HG03159 (cell line): ENCODE data around the gene HOXA9.

ENCODE experiments used
- ATAC-seq: cut with Tn5 transposase; IDR thresholded peaks from one replicate; pipeline ENCODE4 v1.9.1; 2021; ENCODE audit warnings: mild to moderate bottlenecking, moderate library complexity; ENCODE audit not compliant: unreplicated experiment

Gene HOXA9

DNA sequence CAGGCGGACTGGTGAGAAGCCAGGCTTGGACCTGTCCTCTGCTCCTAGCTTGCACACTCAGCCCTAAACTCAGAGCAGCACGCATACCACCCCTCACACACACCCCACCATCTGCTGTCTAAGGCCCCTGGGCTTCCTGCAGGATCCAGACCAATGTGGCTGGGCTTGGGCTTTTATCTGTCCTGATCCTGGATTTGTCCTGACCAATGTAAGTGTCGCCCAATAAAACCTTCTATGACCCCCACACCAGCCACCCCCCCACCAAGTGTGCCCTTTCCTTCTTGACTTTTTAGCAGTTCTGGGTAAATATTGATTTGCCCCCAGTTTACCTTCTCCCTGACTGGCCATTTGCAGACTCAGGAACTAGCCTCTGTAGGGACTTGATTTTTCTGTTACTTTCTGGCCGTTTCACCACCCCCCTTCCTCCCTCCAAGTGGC lies 36.3 kb upstream of the HOXA9 start:
- ATAC-seq: no peak

- ATAC-seq: no peak
These were observed 35.6 kb upstream of the HOXA9 start for GRCh38 chr7:27200761-27201579.

DNA sequence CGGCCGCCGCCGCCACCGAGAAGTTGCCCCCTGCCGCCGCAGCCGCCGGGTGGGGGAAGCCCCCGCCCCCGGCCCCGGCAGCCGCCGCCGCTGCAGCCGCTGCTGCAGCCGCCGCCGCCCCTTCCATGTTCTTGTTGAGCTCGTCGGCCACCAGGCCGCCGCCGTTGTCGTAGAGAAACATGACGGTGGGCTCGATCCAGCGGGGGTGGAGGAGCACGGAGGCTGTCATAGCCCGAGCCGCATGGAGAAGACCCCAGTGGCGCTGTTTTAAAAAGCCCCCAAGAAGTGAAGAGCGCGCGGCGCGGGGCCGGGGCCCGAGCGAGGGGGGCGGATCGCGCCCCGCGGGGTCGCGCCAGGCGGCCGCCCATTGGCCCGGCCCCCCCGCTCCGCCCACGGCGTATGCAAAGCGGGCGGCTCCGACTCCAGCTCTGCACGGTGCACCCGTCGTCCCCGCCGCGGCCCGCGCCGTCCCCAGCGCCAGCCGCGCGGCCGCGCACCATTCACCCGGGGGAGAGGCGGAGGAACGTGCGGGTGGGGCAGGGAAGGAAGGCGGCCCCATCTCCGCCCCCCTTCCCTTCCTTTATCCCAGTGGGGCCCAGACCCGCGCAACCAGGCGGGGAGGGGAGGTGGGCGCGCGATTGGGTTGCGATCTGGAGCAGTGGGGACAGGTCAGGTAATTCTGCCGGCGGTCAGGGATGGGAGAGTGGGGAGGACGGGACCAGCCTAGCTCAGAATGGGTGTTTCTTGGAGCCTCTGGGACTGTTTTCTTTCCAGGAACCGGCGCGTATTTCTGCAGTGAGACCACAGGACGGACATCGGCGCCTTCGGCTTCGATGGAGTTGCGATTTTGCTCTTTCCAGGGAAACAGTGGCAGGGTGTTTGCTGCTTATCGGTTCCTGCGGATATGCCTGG lies 34.8 kb upstream of the HOXA9 start, which contains the start of gene HOXA13:
TSS of gene HOXA13 (minus strand) at position 243 of the 912 bp plus-strand sequence. CDS start at position 229, 14 bp downstream.
- ATAC-seq: no peak

- ATAC-seq: no peak
These were observed 33.8 kb upstream of the HOXA9 start for GRCh38 chr7:27198871-27199801.

DNA sequence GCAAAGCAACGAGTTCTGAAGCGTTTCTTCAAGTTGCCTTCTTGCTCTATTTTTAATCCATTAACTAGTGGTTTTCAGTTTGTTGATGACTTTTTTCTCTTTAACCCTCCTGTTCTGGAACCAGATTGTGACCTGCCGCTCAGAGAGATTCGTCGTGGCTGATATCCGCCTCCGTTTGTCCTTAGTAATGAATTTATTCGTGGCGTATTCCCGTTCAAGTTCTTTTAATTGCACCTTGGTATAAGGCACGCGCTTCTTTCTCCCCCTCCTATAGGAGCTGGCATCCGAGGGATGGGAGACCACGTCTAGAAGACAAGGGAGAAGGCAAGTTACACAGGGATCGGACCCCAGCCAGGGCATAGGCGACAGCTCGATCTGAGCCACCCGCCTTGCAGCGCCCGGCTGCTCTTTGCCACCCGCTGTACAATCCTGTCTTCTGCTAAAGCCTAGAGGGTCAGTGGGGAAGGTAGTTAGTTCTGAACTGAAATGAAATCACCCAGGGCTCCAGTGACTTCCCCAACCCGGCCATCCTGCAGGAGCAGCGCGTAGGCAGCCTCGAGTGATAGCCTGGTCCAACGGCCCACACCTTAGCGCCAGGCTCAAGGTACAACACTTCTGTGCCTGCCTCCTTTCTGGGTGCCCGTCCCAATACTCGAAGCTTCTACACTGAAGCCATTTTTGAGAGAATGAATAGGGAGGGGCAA lies 33.0 kb upstream of the HOXA9 start:
- ATAC-seq: no peak

DNA sequence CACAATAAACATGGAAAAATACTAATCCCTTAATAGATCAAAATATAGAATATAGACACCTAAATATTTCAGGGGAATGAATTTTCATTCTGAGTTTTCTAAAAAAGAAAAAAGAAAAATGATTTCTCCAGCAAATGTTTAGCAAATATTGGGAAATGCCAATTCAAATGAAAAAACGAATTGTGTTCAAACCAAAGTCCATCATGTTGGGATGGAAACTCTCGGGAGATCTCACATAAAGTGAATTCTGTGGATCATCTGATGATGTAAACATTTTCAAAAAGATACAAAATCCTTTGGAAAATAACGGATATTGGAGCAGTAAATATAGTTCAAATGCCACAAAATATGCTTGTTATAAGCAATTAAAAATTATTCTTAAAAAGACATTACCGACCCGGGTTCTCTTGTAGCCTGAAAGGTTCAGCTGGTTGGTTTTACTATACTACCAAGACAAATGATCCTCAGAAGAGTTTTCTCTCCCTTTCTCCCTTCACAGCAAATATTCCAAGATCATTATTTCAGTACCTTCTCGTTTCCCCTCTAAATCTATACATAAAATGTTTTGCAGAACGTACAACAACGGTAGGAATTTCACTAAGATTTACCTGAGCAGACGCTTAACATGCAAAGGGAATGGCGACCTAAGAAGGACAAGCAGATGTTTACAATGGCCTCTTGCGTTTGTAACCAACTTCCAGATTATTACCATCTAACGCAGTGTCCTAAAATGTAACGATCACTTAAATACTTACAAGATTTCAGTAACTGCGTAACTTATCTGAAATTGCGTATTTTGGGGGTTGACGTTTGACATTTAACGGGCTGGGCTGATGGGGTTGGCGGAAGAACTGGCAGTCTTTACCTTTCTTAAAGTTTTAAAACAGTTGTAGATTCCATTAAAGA lies 32.1 kb upstream of the HOXA9 start:
- no peak for ATAC-seq

GRCh38 chr7:27196287-27196767 lies 31.0 kb upstream of the HOXA9 start:
- ATAC-seq: no peak

- no peak for ATAC-seq
These were observed 29.5 kb upstream of the HOXA9 start for GRCh38 chr7:27194686-27195379.

GRCh38 chr7:27194002-27194352 lies 28.6 kb upstream of the HOXA9 start:
- no peak for ATAC-seq

GRCh38 chr7:27193335-27194001 lies 28.1 kb upstream of the HOXA9 start:
- ATAC-seq: no peak

- no peak for ATAC-seq
These were observed 27.4 kb upstream of the HOXA9 start for GRCh38 chr7:27192546-27193334.

DNA sequence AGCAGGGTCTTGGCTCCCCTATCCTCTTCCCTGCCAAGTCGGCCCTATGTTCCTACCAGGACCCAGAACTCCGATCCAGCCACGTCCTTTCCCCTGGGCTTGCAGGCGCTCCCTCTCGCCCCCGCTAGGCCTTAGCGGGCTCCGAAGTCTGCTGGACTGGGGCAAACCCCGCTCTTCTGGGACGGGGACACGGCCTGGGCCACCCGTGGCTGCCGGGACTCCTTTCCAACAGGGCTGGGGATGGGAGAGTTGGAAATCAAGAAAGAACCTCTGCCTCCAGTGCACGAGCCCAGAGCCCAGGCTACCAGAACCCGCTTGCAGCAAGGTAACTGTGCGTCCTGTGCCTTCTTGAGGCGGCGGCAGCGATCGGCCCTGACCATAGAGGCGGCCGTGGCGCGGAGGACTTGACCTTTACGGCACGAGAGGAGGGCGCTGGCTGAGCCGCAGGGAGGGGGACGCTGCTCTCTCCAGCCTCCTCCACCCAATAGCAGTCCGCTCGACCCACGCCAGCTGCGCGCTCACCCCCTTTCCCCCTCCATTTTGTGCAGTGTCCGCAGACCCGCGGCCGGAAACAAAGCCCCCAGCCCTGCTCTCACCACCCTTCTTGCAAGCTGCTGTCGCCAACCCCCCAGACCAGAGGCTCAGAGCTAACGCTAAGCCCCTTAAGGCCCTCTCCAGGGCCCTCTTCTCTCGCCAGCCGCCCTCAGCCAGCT lies 26.7 kb upstream of the HOXA9 start:
- ATAC-seq: no peak

- ATAC-seq: no peak
These were observed 25.9 kb upstream of the HOXA9 start for GRCh38 chr7:27191161-27191731.

DNA sequence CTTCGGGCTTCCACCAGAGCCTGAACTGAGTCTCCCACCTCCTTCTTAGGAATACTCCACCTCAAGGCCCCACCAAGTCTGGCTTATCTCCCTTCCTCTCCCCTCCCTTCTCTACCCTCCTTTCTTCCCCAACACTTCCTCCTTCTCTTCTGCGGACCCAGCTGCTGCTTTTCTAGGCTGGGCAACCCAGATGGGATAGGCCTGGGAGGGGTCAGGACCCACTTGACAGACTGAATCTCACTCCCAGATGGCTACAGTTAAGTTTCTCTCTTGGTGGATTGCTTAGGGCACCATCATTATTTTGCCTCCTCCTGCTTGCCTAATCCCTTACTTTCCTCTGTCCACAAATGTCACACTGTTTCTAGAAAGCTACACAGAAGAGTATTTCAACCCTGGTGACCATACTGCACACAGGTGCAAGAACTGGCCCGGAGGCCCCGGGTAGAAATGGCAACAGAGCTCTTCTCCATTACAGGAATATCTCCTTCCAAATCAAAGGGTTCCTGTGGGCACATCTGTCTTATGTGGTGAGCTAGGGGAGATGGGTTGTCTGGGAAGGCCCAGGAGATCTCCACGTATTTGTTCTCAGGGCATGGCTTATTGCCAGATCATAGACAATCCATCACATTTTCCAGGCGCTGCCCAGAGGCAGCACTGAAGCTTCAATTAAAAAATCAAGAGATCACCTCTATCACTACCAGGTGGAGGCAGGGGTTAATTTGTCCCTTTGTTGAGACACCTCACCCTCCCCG lies 24.8 kb upstream of the HOXA9 start:
- no peak for ATAC-seq

GRCh38 chr7:27189295-27189996 lies 24.1 kb upstream of the HOXA9 start:
- no peak for ATAC-seq
